GM18508 (cell line): ENCODE results near the gene SLC6A12.

Experiments
- ATAC-seq: cut with Tn5 transposase; IDR thresholded peaks from one replicate; pipeline ENCODE4 v1.9.1; 2021; ENCODE audit warnings: moderate number of reproducible peaks; ENCODE audit not compliant: insufficient read depth, unreplicated experiment

Gene SLC6A12

DNA sequence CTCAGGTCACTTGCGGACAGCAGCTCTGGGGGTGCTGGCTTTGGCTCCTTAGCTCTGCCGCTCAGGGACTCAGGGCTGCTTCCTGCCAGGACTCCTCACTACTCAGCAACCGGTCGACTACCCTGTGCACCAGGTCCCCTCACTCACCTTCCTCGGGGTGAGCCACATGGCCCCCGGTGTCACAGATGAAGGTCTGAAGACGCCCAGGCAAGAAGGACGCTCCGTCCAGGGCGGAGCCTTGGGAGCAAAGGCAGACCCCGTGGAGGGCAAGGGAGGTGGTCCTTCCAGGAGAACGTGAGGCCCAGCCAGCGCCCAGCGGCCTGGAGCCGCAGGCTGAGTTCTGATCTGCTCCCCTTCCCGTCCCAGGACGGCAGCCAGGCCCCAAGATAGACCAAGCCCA lies 32.0 kb downstream of the SLC6A12 start:
- ATAC-seq: no peak

DNA sequence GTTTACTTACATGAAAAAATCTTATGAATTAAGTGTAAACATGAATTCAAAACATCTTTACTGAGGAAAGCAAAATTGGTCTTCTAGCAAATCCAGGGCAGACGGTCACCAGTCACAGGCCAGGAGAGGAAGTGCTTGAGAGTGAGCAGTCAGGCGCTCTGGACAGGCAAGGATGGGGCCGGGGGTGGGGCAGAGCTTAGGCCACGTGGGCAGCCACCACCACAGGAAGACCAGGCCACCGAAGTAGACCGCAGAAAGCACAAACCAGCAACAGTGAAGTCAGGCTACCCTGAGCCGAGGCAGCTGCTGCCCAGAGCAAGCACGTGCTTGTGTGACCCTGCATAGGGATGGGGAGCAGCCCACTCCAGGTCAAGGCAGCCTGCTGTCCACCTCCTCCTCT lies 33.5 kb downstream of the SLC6A12 start:
- ATAC-seq: no peak

DNA sequence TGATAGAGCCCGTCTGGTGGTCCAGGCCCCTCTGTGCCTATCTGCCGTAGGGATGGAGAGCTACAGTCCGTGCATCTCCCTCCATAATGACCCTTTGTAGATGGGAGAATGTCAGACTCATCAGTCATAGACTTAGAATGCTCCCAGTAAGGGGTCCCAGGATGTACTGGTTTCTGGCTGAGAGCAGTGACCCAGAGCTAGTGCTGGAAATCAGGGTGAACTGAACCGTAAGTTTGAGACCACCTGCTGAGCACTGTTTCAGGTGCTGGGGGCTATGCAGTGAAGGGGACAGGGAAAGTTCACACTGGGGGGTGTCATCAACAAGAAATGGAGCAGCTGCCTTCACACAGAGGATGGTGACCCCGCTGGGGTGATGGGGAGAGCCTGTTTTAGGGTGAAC lies 34.1 kb downstream of the SLC6A12 start:
- ATAC-seq: no peak

DNA sequence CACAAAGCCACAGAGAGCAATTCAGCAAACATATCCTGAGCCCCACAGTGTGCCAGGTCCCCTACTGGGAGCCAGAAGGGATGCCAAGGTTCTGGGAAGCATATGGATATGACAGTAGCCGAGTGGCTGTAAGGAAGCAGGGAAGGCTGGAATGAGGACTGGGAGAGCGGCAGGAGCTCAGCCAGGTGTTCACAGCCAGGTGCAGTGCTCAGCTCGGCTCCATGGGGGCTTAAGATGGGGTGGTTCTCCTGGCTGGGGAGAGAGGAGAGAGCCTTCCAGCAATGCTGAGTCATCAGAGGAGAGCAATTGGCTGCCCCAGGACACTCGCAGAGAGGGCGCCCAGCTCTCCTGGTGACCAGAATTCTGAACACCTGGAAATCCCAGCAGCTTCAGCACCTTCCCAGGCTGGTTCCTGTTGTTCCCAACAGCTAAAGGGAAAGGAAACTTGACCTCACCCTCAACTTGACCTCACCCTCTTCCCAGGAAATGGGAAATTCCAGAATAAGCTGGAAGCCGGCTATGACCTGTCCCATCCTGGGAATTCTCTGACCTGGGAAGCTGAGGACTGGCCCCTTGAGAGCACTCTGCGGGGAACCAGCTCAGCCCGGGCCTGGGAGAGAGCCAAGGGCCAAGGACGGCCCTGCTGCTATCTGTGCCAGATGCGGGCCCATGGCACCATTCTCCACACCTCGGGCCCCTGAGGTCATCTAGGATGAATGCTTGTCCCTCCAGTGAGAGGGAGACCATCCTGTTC lies 34.6 kb downstream of the SLC6A12 start:
- ATAC-seq: no peak

DNA sequence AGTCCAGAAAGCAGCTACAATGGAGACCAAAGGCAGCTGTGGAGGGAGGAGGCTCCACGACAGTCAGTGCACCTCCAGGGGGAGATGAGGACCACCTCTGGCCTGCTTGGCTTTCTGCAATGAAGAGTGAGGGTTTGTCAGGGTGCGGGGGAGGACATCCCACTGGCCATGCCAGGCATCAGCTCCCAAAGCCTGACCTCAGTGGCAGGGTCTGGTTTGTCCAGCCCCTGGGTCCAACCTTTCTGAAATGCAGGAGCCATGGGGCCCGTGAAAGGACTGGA lies 35.2 kb downstream of the SLC6A12 start:
- no peak for ATAC-seq

DNA sequence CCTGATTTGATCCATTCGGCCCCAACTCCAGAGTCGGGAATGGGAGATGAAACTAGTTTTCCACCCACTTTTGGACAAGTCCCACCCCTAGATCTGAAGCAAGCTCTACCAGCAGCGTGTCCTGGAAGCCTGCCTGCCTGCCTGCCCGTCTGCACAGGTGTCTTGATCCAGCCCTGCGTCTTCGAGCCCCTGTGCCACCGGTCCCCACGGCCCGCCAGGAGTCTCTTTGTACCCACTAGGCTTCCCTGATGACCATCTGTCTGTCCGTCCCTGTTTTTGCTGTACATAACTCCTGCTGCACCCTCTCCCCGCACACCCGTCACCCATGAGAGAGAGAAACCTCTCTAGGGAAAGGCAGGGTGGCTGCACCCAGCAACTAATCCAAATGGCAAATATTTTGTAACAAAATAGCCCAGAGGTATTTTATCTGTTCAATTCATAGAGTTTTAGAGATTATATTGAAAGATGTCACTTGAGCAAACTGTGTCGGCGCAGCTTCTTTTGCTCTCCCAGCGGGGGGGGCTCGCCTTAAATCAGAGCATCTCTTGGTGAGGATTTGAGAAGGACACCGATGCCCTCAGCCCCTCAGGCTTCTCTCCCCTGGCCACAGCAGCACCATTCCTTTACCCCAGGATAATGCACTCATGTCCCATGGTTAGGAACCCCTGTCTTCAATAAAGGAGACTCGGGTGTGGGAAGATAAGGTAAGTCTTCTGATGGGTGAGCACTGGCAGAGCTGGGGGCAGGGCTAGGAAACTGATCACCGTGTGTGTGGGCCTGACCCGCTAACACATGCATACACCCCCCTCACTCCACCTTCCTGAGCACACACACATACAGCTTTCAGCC lies 35.8 kb downstream of the SLC6A12 start:
- ATAC-seq: no peak

DNA sequence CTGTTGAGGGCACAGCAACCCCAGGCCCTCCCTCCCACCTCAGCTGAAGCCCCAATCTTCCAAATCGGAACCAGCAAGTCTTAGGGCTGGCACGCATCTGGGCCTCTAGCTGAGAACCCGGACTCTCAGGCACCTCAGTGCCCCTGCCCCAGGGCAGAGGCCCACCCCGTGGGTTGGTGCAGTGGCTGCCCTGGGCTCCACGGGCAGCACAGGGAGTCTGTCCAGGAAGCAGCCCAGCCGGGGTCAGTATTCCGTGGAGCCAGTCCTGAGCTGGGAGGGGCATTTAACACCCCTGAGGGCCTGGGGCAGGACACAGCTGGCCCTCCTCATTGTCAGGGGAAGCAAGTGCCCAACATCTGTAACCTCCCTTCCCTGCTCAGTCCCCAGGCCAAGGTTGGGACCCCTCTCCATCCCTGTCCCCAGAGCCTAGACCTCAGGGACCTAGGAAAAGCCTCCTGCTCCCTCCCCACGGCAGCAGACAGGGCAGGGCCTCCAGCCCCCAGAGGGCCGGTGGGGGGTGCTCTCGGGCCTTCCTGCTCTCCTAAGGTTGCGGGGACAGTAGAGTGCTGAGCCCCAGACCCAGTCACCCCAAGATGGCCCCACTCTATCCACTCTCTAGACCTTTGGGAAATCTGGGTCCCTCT lies 36.5 kb downstream of the SLC6A12 start:
- ATAC-seq: no peak

DNA sequence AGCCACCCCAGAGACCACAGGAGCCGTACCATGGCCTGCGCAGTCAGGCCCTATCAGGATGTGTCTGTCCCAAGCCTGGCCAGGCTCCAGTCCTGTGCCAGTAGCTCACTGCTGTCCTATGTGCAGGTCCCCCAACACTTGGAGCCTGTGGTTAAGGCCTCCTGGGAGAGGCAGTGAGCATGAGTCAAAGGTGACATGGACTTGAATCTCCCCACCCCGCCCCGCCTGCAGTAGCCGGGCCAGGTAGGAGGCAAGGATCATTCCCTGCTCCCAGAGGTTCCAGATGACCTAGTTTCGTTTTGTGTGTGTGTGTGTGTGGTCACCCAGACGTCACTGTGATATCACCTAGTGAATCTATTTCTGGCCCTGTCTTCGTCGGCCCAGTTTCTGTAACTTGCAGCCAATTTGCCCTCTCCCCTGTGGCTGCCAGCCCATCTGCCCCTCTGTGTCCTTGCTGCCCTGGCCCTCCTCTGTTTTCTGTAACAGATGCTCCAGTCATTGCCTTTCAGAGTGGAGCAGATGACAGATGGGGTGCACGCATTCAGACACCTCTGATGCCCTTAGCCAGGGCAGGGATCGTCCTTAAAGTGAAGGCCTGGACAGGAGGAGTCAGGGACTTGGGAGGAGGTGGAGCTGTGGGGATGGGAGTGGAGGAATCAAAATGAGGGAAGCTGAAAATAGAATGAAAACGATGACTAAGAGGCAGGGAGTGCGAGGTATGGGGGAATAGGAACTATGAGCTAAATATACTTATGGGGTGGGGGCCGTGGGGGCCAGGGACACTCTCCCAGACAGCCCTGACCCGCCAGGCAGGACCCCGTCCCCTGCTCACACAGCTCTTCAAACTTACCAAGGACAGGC lies 37.4 kb downstream of the SLC6A12 start:
- no peak for ATAC-seq

DNA sequence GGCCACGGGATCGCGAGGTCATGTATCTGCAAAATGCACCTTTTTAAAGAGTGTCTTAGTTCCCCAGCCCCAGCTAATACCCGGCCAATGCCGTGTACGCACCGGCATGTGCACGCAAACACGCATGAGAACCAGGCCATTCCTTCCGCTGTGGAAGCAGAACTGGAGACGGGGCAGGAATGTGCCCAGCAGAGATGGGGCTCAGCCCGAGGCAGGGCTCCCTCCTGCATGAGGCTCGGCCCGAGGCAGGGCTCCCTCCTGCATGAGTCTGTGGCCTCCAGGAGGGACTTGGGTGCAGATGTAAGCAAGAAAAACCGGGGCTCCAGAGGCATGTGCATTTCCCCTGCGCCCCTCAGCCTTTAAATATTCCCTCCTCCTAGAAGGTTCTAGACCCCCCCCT lies 38.2 kb downstream of the SLC6A12 start:
- ATAC-seq: no peak

DNA sequence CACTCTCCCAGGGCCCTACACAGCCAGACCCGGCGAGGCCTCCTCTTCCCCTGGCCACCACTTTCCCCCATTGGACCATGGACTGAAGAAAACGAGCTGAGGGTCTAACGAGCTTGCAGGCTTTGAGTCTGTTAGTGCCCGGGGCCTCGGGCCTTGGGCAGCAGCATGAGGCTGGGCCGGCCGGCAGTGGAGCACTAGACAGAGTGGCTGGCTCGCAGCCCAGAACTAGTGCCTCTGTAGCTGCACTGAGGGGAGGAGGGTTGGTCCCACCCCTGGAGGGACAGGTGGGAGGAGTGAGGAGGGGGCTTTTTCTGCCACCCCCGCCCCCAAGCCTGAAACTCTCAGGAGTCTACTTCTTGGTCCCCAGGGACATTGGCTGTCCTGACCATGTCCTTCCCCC lies 38.7 kb downstream of the SLC6A12 start:
- no peak for ATAC-seq

DNA sequence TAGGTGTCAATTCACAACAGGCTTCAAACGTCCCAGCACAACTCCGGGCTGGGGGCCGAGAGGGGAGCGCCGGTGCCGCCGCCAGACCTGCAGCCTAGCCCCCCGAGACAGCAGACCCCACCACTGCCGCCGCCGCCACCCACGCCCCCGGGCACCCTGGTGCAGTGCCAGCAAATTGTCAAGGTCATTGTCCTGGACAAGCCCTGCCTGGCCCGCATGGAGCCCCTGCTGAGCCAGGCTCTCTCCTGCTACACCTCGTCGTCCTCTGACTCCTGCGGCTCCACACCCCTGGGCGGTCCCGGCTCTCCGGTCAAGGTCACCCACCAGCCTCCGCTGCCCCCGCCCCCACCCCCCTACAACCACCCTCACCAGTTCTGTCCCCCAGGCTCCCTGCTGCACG lies 39.4 kb downstream of the SLC6A12 start:
- ATAC-seq: no peak

DNA sequence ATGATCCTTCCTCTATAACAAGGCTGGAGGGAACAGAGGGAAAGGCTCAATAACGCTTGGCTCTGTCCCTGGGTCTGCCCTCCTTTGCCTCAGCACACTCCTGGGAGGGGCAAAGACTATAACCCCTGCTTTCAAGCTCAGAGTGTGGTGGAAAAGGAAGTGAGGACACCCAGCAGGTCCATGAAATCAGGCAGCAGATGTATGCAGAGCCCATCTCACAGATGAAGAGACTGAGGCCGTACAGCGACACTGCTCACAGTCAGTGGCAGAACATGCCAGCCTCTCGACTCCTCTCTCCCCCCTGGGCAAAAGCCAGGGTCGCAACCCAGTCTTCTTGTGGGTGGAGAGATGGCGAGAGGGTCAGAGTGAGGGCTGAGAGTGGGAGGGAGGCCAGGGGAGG lies 39.8 kb downstream of the SLC6A12 start:
- ATAC-seq: no peak

DNA sequence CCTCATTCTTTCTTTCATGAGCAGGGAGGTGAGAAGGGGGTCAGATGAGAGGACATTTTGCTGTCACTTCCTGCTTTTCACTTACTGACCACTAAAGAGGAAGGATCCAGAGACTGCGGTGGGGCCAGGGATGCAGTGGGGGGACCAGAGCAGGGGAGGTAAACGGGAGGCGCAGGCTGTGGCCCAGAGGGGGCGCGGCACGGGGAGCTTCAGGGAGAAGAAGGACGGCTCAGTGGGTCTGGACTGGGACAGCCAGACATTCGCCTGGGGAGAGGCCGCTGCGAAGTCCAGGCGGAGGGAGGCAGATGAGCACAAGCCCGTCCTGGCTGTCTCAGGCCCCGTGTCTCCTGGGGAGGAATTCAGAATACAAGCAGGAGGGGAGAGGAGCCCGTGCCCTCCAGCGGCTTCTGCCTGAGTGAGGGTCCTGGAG lies 41.2 kb downstream of the SLC6A12 start:
- no peak for ATAC-seq

DNA sequence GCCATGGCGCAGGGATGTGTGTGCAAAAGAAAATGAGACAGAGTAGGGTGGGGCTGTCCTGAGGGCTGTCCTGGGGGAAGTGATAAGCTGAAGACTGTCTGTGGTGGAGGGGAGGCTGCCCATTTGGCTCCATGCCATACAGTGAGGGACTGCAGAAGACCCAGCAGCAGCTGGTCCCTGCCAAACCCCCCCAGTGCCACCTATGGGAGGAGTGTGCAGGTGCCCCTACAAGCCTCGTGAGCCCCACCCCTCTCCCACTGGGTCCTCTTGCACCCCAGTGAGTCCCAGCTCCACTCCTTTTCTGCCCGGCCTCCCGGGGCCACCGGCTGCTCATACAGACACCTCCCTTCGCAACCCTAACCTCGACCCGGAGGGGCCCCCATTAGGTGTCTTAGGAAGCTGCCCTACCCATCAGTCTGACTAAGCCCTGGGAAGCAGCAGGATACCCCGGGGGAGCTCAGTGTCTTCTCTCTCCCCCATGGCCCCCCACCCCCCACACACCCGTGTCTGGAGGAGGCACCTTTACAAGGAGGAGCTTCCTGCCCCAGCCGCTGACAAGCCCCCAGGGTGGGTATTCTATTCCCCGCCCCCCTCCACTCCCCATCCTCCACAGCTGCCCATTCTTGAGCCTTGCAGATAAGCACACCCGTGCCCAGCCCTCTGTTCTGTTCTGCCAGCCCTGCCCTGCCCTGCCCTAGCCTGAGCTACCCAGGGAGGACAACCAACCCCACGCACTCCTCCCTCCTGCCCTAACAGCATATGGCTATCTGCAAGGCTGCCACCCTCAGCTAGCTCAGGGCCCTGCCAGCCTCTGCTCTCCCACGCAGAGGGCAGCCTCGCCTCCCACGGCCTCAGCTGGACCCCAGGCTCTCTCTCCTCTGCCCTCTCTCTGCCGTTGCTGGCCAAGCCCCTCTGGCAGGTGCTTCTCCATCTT lies 41.9 kb downstream of the SLC6A12 start:
- ATAC-seq: no peak

DNA sequence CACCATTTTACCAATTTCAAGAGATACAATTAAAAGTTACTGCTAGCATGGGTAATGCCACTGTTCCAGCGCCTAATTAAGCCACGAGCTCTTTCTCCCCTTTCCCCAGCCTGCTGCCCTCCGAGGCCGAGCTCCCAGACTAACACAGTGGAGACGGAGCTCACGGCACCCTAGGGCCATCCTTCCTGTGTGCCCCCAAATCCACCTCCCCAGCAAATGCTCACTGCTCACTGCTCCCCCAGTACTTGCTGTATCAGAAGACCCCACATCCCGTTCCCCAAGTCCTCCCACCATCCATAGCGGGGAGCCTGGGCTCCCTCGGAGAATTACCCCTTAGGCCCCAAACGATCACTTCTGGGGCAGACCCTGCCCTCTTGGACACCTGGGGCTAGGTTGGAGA lies 42.7 kb downstream of the SLC6A12 start:
- ATAC-seq: no peak

DNA sequence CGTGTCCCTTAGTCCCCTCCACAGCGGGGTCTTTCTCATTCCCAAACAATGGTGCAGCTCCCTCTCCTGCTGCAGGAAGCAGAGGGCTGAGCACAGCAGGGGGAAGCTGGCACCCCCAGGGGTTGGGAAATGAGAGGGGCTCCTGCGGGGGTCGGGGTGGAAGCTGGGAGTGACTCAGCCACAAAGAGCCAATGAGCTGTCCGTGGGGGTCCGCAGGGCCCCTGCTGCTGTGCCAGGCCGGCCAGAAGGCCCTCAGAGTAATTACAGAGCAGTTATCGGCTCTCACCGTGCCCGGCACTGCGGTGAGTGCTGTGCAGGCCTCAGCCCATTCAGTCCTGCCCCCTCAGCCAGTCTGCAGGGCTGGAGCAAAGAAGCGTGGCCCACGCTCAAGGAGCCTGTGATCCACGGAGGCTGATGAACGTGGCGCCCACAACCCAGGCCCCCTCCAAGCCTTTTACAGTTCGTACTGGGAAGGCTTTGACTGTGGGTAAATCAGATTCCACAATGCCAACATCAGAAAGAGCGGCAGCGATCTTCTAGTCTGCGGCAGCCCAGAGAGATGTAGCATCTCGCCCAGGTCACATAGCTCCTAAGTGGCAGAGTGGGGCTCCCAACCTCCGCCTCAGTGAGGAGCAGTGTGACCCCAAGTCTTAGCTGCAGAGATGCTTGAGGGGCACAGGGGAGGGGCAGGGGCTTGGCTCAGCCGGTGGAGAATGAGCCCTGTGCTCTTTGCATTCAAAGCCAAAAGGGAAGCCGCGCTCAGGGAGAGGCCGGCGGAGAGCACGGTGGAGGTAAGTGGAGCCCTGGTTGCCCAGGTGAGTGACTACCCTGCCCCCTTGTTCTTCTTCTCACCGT lies 43.4 kb downstream of the SLC6A12 start:
- ATAC-seq: no peak

DNA sequence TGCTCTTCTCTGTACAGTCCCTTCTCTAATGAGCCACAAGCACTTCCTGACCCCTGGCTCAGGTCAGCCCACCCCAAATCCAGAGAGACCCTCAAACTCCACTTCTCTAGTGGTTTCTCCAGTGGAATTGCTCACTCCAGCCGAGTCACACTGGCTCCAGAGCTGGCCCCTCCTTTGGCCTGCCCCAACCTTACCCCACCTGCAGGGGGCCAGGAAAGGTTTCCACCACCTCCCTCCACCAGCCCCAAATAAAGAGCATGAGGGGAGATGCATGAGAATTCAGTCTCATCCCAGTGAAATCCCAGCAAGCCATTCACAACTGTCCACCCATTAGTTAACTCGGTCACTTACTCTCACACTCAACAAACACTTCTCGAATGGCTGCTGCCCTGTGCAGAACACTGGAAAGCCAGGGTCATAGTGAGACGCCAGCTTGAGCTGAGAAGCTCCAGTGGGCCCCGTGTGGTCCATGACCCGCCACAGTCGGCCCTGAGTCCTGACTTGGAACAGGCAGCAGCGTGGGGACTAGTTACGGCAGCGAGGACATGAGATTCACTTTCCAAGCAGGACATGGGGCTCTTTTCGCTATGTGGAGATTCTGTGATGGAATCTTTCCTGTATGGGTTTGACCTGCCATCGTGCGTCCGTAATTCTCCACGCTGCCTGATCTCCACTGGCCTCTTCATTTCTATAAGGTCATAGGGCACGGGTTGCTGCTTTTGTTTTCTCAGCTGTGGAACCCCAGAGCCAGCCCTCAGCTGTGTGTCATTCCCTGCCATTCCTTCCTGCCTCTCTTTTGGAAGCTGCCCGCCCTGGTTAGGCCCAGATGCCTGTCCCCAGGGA lies 44.2 kb downstream of the SLC6A12 start:
- ATAC-seq: no peak
